HUES6 (cell line): Measurements from ENCODE around the gene NLK.
"Not testable (repeated sequence)": the region's sequence is repeated elsewhere in the genome, so short reads cannot be mapped to it uniquely, and the experiment has no call there.

Source experiments
- H3K27ac ChIP-seq: 2 replicates; pipeline ENCODE4 v1.7.0; 2013; ENCODE audit warnings: low read depth, mild to moderate bottlenecking, low read length, inconsistent platforms
- H3K27me3 ChIP-seq: 2 replicates; pipeline ENCODE4 v1.6.1; 2013; ENCODE audit warnings: low read length; ENCODE audit not compliant: control insufficient read depth, insufficient read depth
- H3K36me3 ChIP-seq: 2 replicates; pipeline ENCODE4 v1.6.1; 2013; ENCODE audit warnings: low read length; ENCODE audit not compliant: control insufficient read depth, insufficient read depth
- H3K4me1 ChIP-seq: 2 replicates; pipeline ENCODE4 v1.6.1; 2013; ENCODE audit warnings: low read length; ENCODE audit not compliant: control insufficient read depth, insufficient read depth
- H3K4me3 ChIP-seq: 2 replicates; pipeline ENCODE4 v1.5.1; 2013; ENCODE audit warnings: low read depth, low read length
- H3K9ac ChIP-seq: one replicate; pipeline ENCODE4 v1.6.1; 2013; ENCODE audit warnings: mild to moderate bottlenecking, low read length
- H3K9me3 ChIP-seq: 2 replicates; pipeline ENCODE4 v1.6.1; 2013; ENCODE audit warnings: low read depth, low read length; ENCODE audit not compliant: control insufficient read depth, insufficient read depth

NLK gene

GRCh38 chr17:28240688-28241340 lies 198.3 kb downstream of the NLK start:
- Histone ChIP-seq H3K4me1 (no peaks in the 10 kb centered on the region), H3K36me3 (no peaks in the 10 kb centered on the region), H3K27ac (no peak overlapping the region), H3K4me3 (no peak overlapping the region), H3K9me3 (no peaks in the 10 kb centered on the region), H3K27me3 (no peaks in the 10 kb centered on the region), H3K9ac (no peak overlapping the region)

- H3K4me3 ChIP-seq: no peak overlapping the region
Observed at GRCh38 chr17:28242791-28243190, 200.3 kb downstream of the NLK start.

GRCh38 chr17:28243268-28243667 lies 200.8 kb downstream of the NLK start:
- not testable (repeated sequence) for H3K9ac ChIP-seq, H3K27me3 ChIP-seq, H3K9me3 ChIP-seq, H3K4me1 ChIP-seq, H3K4me3 ChIP-seq, H3K36me3 ChIP-seq, H3K27ac ChIP-seq

More at GRCh38 chr17:28242791-28243190, 200.3 kb downstream of the NLK start:
- Histone ChIP-seq H3K4me1 (0 out of 2 replicates have a peak, but pooled peaks cover under 1% of the 10 kb centered on the region), H3K9ac (no peak overlapping the region), H3K9me3 (no peaks in the 10 kb centered on the region), H3K27ac (no peak overlapping the region), H3K27me3 (no peaks in the 10 kb centered on the region), H3K36me3 (no peaks in the 10 kb centered on the region)

GRCh38 chr17:28244446-28244845 lies 202.0 kb downstream of the NLK start:
- Histone ChIP-seq H3K4me1 (peaks cover 8% of the 10 kb centered on the region), H3K27ac (no peak overlapping the region), H3K9me3 (no peaks in the 10 kb centered on the region), H3K4me3 (no peak overlapping the region), H3K36me3 (no peaks in the 10 kb centered on the region), H3K9ac (no peak overlapping the region), H3K27me3 (no peaks in the 10 kb centered on the region)
